ENCODE results near the gene GNPAT. TPM values are rescaled to one million over a fixed set of nuclear protein-coding genes. Genes with fewer than 3 reads are reported as not detected.

GNPAT gene
- total RNA-seq, 1 donor from 2014 or later, result 36.7 TPM

Other genes with a start within 250 kb of the GNPAT start
- 54.6 TPM for gene FAM89A, start 201.0 kb upstream of the GNPAT start, total RNA-seq
- gene TRIM67, start 79.2 kb upstream of the GNPAT start, total RNA-seq, result not detected
- 20.6 TPM for gene EXOC8, start 96.6 kb downstream of the GNPAT start, total RNA-seq
- gene SPRTN, start 97.1 kb downstream of the GNPAT start, total RNA-seq, result 8.9 TPM
- gene EGLN1, start 181.1 kb downstream of the GNPAT start, total RNA-seq, result 29.7 TPM